HG02588 (cell line): ENCODE measurements around the gene TSPAN4.

Experiments
- ATAC-seq: cut with Tn5 transposase; IDR thresholded peaks from one replicate; pipeline ENCODE4 v1.9.1; 2021; ENCODE audit warnings: mild to moderate bottlenecking, moderate library complexity; ENCODE audit not compliant: unreplicated experiment

TSPAN4 gene

GRCh38 chr11:882596-882995, 39.9 kb downstream of the TSPAN4 start:
- no peak for ATAC-seq

DNA sequence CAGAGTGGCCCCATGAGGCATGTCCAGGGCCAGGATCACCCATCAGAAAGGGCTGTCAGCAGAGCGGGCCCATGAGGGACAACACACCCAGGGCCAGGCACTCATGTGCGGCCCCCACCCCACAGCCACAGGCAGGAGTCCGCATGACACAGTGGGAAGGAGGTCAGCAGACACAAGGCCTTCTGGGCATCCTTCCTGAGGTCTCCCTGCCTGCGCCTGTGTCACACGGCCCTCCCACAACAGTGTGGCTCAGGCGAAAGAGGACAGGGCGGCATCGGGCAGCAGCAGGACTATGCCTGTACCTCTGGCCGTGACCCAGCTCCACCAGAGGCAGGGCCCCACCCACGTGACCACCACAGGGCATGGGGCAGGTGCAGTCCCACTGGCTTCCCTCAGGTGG, 40.9 kb downstream of the TSPAN4 start:
- no peak for ATAC-seq

DNA sequence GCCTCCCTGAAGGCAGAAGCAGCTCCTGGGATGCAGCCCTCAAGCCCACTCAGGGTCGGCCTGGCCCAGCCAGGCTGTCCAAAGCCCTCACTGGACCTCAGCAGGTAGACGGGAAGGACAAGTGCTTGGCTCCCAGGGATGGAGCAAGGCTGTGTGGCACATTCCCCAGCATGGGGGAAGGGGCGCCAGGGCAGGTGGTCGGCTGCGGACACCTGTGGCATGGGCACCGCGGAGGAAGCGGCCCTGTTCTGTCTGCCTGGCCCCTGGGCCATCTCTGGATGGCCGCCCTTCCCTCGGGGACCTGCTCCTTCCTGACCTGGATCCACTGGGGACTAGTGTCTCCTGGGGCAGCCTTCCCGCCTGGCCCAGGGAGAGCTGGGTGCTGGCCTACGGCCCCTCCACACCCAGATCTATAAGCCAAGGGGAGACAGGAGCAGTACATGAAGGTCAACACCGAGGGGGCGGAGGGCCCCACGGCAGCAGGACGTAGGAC, 42.0 kb downstream of the TSPAN4 start:
- ATAC-seq, result no peak

- no peak for ATAC-seq
Measured at GRCh38 chr11:886568-886967, 43.9 kb downstream of the TSPAN4 start.

DNA sequence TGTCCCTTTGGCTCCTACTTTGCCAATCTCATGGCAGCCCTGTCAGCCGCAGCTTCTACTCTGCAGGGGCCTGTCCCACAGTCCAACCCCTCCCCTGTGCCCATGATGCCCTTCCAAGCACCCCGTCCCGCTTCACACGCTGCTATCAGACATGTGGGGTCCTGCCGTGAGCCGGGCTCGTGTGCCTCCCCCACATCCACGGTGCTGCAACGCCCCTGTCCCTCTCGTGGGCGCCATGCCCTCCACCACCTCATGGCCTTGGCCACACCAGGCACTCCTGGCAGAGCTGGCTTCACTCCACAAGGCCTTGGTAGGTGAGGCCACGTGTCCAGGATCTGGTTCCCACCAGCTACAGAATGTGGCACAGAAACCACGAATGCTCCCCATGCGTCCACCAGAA, 44.9 kb downstream of the TSPAN4 start:
- no peak for ATAC-seq

DNA sequence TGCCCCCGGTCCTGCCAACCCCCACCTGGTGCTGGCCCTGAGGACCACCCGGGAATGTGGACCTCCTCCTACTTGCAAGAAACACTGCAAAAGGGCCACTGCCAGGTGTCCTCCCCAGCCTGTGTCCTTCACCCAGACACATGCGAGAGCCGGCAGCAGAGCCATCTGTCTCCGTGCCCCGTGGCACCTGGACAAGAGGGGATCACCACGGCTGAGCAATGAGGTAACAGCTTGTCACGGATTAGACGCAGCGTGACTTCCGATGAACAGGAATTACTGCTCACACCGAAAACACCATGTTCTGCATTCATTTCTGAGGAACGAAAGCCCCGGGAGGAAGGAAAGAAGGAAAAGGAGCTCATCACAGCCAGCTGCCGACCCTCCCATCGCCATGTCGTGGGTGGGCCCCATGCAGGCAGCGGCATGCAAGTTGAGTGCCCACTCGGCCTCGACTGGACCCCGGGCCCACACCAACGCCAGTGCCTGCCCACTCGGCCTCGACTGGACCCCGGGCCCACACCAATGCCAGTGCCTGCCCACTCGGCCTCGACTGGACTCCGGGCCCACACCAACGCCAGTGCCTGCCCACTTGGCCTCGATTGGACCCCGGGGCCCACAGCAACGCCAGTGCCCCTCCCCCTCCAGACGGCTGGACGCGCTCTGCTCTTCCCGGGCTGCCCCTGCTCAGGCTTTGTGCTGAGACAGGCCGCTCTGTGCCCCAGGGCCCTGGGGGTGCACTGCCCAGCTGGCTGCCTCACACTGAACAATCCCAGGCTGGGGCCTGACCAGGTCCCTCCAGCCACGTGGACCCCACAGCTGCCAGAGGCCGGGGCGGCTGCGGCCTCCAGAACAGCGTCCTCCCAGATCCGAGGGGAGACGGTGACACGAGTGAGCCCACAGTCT, 45.9 kb downstream of the TSPAN4 start:
- no peak for ATAC-seq

DNA sequence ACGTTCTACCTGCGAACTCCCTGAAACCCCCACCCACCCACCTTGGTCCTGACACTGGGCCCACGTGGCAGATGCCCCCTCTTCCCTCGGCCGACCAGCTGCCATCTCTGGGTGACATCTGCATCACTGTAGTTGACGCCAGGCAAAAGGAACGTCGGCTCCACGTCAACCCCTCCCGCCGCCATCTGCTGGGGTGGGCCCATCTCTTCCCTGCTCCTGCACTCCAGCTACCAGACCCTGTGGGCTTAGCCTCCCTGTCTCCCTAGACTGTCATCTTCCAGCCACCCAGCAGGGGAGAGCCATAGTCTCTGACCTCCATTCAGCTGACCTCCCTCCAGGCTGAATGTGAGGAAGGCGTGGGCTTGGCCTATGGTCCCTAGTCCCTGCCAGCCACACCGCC, 46.6 kb downstream of the TSPAN4 start:
- no peak for ATAC-seq

GRCh38 chr11:889687-890475, 47.2 kb downstream of the TSPAN4 start:
- no peak for ATAC-seq

DNA sequence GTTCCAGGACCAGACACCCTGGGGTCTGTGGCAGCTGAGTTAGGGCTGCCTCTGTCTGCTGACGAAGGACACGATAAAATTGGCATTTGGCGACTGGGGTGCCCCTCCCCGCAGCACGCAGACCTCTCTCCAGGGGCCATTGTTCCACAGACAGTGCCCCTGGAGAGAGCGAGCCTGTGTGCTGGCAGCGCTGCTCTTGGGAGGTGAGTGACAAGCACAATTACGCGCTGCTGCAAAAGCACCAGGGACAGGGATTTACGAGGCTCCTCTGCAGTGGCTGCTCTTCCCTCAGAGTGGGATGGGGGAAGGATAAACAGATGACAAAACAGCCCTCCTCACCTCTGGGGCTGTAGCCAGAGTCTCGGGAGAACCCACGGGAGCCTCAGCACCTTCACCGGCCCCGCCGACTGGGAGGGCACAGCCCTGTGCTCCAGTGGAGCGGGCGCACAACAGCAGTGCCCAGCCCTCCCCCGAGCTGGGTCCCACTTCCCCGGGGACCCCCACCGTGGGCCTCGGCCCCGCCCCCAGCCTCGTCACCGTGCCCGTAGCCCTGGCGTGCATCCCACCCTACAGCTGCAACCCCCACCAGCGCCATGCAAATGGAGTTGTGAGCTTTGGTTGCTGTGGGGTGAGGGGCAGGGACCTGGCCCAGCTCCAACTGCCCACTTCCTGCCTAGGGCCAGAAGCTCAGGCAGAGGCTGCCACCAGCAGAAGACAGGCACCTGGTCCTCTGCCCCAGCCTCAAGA, 48.3 kb downstream of the TSPAN4 start:
- ATAC-seq, result no peak

DNA sequence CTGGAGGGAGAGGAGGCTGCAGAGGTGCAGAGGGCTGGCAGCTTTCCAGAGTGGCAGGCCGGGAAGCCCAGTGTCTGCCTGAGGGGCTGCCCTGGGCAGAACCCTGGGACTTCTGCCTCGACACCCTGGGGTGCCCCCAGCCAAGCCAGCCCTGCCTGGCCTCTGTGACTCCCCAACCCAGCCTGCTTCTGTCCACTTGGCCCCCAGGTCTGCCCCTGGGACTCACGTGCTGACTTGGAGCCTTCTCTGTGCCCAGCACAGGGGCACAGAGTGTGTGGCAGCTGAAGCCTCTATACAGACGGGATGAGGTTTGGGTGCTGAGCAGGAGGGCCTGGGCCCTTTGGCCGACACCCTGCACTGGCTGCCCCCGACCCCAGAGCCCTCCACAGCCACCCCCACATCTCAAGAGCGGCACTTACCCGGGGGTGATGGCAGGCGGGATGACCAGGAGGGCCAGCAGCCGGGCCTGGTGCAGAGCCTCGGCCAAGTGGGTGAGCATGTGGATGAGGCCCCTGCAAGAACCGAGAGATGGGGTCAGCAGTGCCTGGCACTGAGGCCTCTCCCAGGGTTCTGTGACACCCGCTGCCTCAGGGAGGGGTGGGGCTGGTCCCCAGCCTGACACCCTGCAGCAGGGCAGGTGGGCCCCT, 50.5 kb downstream of the TSPAN4 start:
- no peak for ATAC-seq

DNA sequence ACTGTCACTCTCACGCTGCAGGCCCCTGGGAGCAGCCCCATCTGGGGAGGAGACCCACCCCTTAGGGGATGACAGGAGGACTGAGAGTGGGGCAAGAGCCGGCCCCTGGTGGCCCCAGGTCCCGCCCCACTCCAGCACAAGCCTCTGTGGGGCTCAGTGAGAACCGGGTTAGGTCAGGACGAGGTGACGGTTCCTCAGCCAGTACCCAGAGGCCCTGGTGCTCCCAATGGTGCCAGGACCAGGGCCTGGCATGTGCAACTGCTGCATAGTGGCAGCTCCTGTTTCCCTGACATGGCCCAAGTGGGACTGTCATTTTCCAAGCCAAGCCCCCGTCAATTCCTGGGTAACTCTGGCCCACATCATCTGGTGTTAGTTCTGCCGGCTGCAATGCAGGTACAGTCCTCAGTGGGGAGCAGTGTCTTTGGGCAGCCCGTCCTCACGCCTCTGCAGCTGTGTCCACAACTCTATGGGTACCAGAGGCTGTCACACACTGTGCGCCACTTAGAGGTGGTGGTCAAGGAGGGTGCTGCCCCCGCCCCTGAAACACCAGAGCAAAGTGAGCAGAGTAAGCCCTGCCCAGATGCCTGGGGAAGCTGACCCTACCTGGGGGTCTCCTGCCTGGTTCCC, 52.0 kb downstream of the TSPAN4 start:
- no peak for ATAC-seq

GRCh38 chr11:895331-896110, 52.9 kb downstream of the TSPAN4 start:
- no peak for ATAC-seq

GRCh38 chr11:897253-898142, 54.8 kb downstream of the TSPAN4 start:
- no peak for ATAC-seq

GRCh38 chr11:898143-898511, 55.5 kb downstream of the TSPAN4 start:
- ATAC-seq, result no peak

DNA sequence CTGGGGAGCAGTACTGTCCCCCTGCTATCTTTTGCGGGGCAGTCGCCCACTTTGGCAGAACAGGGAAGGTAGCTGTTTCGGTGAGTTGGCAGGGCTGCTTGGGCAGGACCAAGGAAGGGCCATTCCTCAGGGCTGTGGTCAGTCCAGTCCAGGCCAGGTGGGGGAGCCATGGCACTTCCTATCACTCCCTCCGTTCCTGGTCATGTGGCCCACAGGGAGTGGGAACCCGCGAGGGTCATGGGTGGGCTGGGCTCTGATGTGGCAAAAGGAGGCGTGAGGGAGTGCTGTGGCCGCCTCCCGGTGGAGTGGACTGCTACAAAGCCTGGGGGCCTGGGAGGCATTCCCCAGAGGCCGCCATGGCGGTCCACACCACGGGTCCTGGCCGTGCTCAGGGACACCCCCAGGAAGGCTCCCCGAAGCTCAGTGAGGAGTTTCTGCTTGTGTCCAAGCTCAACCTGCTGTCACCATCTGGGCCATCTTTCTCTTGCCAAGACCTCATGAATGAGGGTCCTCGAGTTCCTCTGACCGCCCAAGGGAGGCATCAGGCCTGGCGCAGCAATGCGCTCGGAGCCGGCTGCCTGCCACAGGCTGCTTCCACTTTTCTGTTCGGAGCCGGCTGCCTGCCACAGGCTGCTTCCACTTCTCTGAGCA, 56.0 kb downstream of the TSPAN4 start:
- ATAC-seq, result no peak

DNA sequence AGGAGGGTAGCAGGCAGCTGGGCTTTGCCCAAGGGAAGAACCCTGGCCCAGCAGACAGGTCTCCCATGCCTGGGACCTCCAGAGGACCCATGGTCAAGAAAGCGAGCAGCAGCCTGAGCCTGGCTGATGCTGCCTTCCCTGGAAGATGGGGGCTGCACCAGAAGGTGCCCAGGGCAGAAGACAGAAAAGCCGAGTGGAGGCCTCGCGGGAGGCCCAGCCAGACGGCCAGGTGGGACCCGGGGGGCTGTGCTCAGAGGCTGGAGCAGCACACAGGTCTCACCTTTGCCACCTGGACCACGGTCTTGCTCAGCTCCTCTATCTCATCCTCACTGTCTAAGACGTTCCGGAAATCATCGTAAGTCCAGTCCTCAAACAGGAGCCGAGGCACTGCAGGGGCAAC, 57.1 kb downstream of the TSPAN4 start:
- ATAC-seq, result no peak

GRCh38 chr11:900545-900944, 57.9 kb downstream of the TSPAN4 start:
- ATAC-seq, result no peak

DNA sequence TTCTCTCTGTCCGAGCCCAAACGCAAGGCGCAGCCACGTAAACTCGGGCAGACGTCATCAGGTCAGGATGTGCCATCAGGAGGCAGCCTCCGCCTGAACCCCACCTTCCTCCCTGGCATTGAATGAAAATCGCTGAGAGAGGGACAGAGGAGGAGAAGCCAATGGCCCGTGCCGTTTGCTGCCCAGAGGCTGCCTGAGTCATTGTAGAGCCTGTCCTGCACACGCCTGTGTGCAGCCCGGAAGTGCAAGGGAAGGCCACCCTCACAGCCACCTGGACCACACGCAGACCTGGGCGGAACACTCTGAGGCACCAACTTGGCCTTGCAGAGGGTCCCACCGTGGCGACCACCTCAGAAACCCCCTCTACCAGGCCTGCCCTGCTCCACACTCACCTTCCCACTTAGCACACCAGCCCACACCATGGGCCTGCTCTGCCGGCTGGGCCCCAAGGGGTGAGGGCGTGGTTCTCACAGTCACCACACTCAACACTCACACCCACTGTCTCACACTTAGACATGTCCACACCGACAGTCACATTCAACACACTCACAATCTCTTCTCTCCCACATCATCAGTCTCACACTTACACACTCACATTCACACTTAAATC, 58.9 kb downstream of the TSPAN4 start:
- ATAC-seq, result no peak
